Karpas-422 (cell line): Measurements from ENCODE around the gene SEL1L3. TPM values are rescaled to one million over a fixed set of nuclear protein-coding genes. Genes with fewer than 3 reads are reported as not detected.

Source experiments
- DNase-seq: peaks from one replicate; pipeline ENCODE4 v3.0.0-alpha.2; 2015
- H2AFZ ChIP-seq: fragments of 200-600 bp; sonication (generic); 2 replicates; pipeline ENCODE4 v1.6.1; 2014; ENCODE audit warnings: antibody characterized with exemption, low read length, mixed read lengths
- H3K27ac ChIP-seq: fragments of 200-600 bp; sonication (generic); 2 replicates; pipeline ENCODE4 v1.5.1; 2014; ENCODE audit warnings: mild to moderate bottlenecking, low read length, moderate library complexity
- H3K27me3 ChIP-seq: fragments of 200-600 bp; sonication (generic); 2 replicates; pipeline ENCODE4 v1.6.1; 2014; ENCODE audit warnings: low read length, mixed read lengths
- H3K36me3 ChIP-seq: fragments of 200-600 bp; sonication (generic); 2 replicates; pipeline ENCODE4 v1.6.1; 2014; ENCODE audit warnings: low read length, mixed read lengths; ENCODE audit not compliant: insufficient read depth
- H3K4me1 ChIP-seq: fragments of 200-600 bp; sonication (generic); 2 replicates; pipeline ENCODE4 v1.6.1; 2014; ENCODE audit warnings: mild to moderate bottlenecking, low read length, mixed read lengths
- H3K4me2 ChIP-seq: fragments of 200-600 bp; sonication (generic); 2 replicates; pipeline ENCODE4 v1.6.1; 2014; ENCODE audit warnings: low read length, low read depth, mild to moderate bottlenecking; ENCODE audit not compliant: poor library complexity, severe bottlenecking
- H3K4me3 ChIP-seq: fragments of 200-600 bp; sonication (generic); 2 replicates; pipeline ENCODE4 v1.5.1; 2014; ENCODE audit warnings: mild to moderate bottlenecking, antibody characterized with exemption, low read length, mixed read lengths
- H3K79me2 ChIP-seq: fragments of 200-600 bp; sonication (generic); 2 replicates; pipeline ENCODE4 v1.6.1; 2014; ENCODE audit warnings: mild to moderate bottlenecking, low read length, mixed read lengths
- H3K9ac ChIP-seq: fragments of 200-600 bp; sonication (generic); 2 replicates; pipeline ENCODE4 v1.6.0; 2014; ENCODE audit warnings: low read length
- H3K9me2 ChIP-seq: fragments of 200-600 bp; sonication (generic), shearing (Covaris generic); replicated peaks from 2 replicates; pipeline ENCODE4 v1.6.0; 2014; ENCODE audit warnings: mild to moderate bottlenecking, low read length, moderate library complexity; ENCODE audit not compliant: insufficient read depth
- H3K9me3 ChIP-seq: fragments of 300-700, 200-600 bp; sonication (generic); 2 replicates; pipeline ENCODE4 v1.6.1; 2014; ENCODE audit warnings: low read length, mixed read lengths
- H4K20me1 ChIP-seq: fragments of 200-600 bp; sonication (generic); 2 replicates; pipeline ENCODE4 v1.6.1; 2014; ENCODE audit warnings: mild to moderate bottlenecking, antibody characterized with exemption, low read length, low read depth; ENCODE audit not compliant: insufficient read depth
- total RNA-seq: library from RNA; depleted of rRNA; stranded (reverse); fragments of >200 nt; shearing (Covaris generic); gene quantifications from 2 replicates; pipeline ENCODE4 v1.2.3, GENCODE V29; 2014; ENCODE audit warnings: low replicate concordance

SEL1L3 gene
- total RNA-seq, 1 experiment from 2014 or later, result 271 TPM

DNA sequence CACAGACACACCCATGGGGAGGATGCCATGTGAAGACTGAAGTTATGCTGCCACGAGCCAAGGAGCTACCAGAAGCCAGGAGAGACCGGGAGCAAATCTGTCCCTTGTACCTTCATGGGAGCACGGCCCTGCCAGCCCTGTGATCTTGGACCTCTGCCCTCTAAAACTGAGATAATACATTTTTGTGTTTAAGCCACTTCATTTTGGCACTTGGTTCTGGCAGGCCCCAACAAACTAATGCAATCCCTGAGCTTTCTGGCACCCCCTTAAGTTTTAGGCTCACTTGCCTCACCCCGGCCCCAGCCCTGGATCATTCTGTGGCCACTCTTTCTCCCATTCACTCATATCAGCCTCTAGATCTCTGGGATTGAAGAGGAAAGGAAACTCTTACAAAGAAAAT is 35.4 kb downstream of the SEL1L3 start:
- Histone ChIP-seq H3K27ac (peak overlapping the region; percentile 84), H3K4me2 (no peak overlapping the region), H3K79me2 (peaks cover 78% of the 10 kb centered on the region), H3K4me3 (no peak overlapping the region), H3K27me3 (no peaks in the 10 kb centered on the region), H3K4me1 (peaks cover 52% of the 10 kb centered on the region), H2AFZ (no peak overlapping the region), H3K36me3 (peaks cover 67% of the 10 kb centered on the region), H3K9ac (peak overlapping the region; percentile 5; the same call in 1 of the 2 replicates), H3K9me2 (no peaks in the 10 kb centered on the region), H3K9me3 (no peaks in the 10 kb centered on the region), H4K20me1 (no peaks in the 10 kb centered on the region)
- no peak for DNase-seq

- no peak overlapping the region for H3K4me2 ChIP-seq
- H3K79me2 ChIP-seq, result peaks cover 73% of the 10 kb centered on the region
- no peaks in the 10 kb centered on the region for H3K9me3 ChIP-seq
- no peak overlapping the region for H2AFZ ChIP-seq
- H3K27me3 ChIP-seq, result no peaks in the 10 kb centered on the region
- H3K4me1 ChIP-seq, result peaks cover 42% of the 10 kb centered on the region
- H3K4me3 ChIP-seq, result no peak overlapping the region
- no peak overlapping the region; the same call in 1 of the 2 replicates for H3K27ac ChIP-seq
- no peaks in the 10 kb centered on the region for H4K20me1 ChIP-seq
- no peaks in the 10 kb centered on the region for H3K9me2 ChIP-seq
- no peak overlapping the region for H3K9ac ChIP-seq
- DNase-seq, result no peak
- peaks cover 70% of the 10 kb centered on the region for H3K36me3 ChIP-seq
Observed at GRCh38 chr4:25826074-25826752, 36.6 kb downstream of the SEL1L3 start.

DNA sequence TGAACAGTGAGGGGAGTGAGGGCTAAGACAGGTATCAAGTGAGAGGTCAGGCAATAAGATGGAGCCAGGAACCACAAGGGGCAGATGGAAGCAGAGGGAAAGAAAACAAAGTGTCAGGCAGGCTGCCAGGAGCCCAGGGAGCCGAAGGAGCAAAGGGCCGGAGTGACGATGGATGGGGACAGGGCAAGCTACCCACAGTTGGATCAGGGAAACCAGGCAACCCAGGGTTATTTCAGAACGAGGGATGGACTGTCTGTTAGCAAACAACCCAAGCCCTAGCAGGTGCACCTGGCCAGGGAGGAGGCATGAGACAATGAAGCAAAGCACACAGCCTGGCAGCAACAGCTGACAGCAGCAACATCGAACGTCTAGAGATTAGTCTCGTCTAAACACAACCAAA is 39.2 kb downstream of the SEL1L3 start:
- Histone ChIP-seq H3K9ac (no peak overlapping the region), H3K4me2 (no peak overlapping the region), H3K27me3 (no peaks in the 10 kb centered on the region), H3K9me3 (no peaks in the 10 kb centered on the region), H3K4me1 (peaks cover 28% of the 10 kb centered on the region), H3K79me2 (peaks cover 47% of the 10 kb centered on the region), H3K4me3 (no peak overlapping the region), H3K36me3 (peaks cover 69% of the 10 kb centered on the region), H3K27ac (no peak overlapping the region), H2AFZ (no peak overlapping the region), H4K20me1 (no peaks in the 10 kb centered on the region), H3K9me2 (no peaks in the 10 kb centered on the region)
- DNase-seq, result no peak

DNA sequence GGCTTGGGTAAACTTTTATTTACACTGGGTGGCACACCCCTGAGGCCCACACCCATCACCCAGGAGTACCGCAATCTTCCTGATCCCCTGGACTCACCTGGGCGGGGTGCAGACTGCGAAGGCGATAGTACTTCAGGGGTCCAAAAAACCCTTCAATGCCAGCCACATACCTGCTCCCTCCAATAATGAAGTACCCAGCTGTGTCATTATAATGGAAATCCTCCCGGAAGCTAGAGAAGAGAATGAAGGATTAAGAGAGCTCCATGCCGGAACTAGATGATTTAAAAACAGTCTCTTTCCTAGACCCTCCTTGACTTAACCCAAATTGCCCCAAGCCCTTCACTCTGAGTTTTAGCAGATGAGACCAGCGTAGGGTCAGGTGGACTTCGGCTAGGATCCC is 40.9 kb downstream of the SEL1L3 start:
- Histone ChIP-seq H3K9ac (no peak overlapping the region), H3K9me2 (no peaks in the 10 kb centered on the region), H3K27me3 (no peaks in the 10 kb centered on the region), H3K4me2 (no peak overlapping the region), H3K9me3 (no peaks in the 10 kb centered on the region), H3K36me3 (peaks cover 75% of the 10 kb centered on the region), H3K4me1 (peaks cover 12% of the 10 kb centered on the region), H3K4me3 (no peak overlapping the region), H3K27ac (no peak overlapping the region), H2AFZ (no peak overlapping the region), H4K20me1 (no peaks in the 10 kb centered on the region), H3K79me2 (peaks cover 36% of the 10 kb centered on the region)
- DNase-seq, result no peak

- no peak overlapping the region for H3K4me2 ChIP-seq
- no peak overlapping the region for H2AFZ ChIP-seq
- H4K20me1 ChIP-seq, result no peaks in the 10 kb centered on the region
- H3K4me1 ChIP-seq, result peaks cover 12% of the 10 kb centered on the region
- no peak overlapping the region for H3K4me3 ChIP-seq
- no peak for DNase-seq
- peaks cover 79% of the 10 kb centered on the region for H3K36me3 ChIP-seq
- H3K9me3 ChIP-seq, result no peaks in the 10 kb centered on the region
- H3K9ac ChIP-seq, result no peak overlapping the region
- H3K27me3 ChIP-seq, result no peaks in the 10 kb centered on the region
- H3K79me2 ChIP-seq, result peaks cover 40% of the 10 kb centered on the region
- H3K9me2 ChIP-seq, result no peaks in the 10 kb centered on the region
- H3K27ac ChIP-seq, result no peak overlapping the region
Observed at GRCh38 chr4:25821267-25821666, 41.5 kb downstream of the SEL1L3 start.

GRCh38 chr4:25818876-25819275 is 43.9 kb downstream of the SEL1L3 start:
- Histone ChIP-seq H3K27ac (no peak overlapping the region), H3K4me1 (peaks cover 12% of the 10 kb centered on the region), H3K79me2 (peaks cover 41% of the 10 kb centered on the region), H3K9ac (no peak overlapping the region), H3K9me2 (no peaks in the 10 kb centered on the region), H3K9me3 (no peaks in the 10 kb centered on the region), H3K4me3 (no peak overlapping the region), H3K4me2 (no peak overlapping the region), H3K36me3 (peaks cover 85% of the 10 kb centered on the region), H4K20me1 (no peaks in the 10 kb centered on the region), H2AFZ (no peak overlapping the region), H3K27me3 (no peaks in the 10 kb centered on the region)
- no peak for DNase-seq

- Histone ChIP-seq H3K36me3 (peaks cover 86% of the 10 kb centered on the region), H3K27ac (no peak overlapping the region), H4K20me1 (no peaks in the 10 kb centered on the region), H3K9me2 (no peaks in the 10 kb centered on the region), H3K79me2 (peaks cover 42% of the 10 kb centered on the region), H3K9ac (no peak overlapping the region), H3K27me3 (no peaks in the 10 kb centered on the region), H2AFZ (no peak overlapping the region), H3K4me3 (no peak overlapping the region), H3K4me2 (no peak overlapping the region), H3K9me3 (no peaks in the 10 kb centered on the region), H3K4me1 (peaks cover 12% of the 10 kb centered on the region)
- DNase-seq, result peak; percentile 38
Observed at GRCh38 chr4:25818371-25818871, 44.4 kb downstream of the SEL1L3 start.

DNA sequence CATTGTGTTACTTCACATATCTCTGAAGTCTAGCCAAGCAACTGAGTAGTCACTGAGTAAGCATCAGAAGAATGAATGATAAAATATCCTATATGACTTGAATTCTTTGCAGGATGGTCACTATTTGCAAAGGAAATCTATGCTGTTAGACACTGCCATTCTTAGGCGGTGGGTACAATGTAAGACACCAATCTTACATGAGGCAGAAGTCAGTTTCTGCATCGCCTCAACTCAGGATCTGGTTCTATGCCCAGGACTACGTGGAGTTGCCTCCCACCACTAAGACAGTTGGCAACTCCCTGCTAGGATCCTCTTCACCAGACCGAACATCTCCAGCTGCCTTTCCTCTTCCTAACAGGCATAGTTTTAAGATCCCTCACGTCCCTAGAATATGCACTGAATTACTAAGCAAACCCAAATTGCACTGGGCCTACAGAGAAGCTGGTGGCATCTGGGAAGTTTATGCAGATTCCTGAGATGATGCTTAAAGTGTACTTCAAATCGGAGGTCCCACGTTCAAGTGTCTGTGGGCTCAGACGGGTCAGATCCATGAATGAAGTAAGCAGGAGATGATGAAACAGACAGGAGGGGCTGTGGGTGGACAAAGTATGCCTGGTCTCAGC is 45.6 kb downstream of the SEL1L3 start:
- no peaks in the 10 kb centered on the region for H3K9me2 ChIP-seq
- no peak overlapping the region for H3K27ac ChIP-seq
- peaks cover 84% of the 10 kb centered on the region for H3K36me3 ChIP-seq
- no peak overlapping the region for H3K4me2 ChIP-seq
- H2AFZ ChIP-seq, result no peak overlapping the region
- H4K20me1 ChIP-seq, result peaks cover under 1% of the 10 kb centered on the region; the same call in 1 of the 2 replicates
- no peaks in the 10 kb centered on the region for H3K9me3 ChIP-seq
- H3K4me1 ChIP-seq, result peaks cover 12% of the 10 kb centered on the region
- H3K79me2 ChIP-seq, result peaks cover 38% of the 10 kb centered on the region
- H3K27me3 ChIP-seq, result no peaks in the 10 kb centered on the region
- no peak overlapping the region for H3K4me3 ChIP-seq
- DNase-seq, result no peak
- no peak overlapping the region for H3K9ac ChIP-seq
